ENCODE results near the gene PEMT.

- no peak for TF ChIP-seq MXI1 (IDR thresholded peaks at IDR 0.05; ENCODE audit: low read depth, low read length)
- TF ChIP-seq CTCF (IDR thresholded peaks at IDR 0.05 in 2 of 3, conservative IDR thresholded peaks at IDR 0.05 in 1 of 3; ENCODE audit: insufficient read depth in 2 of 3, low read depth in 1 of 3, low read length in 3 of 3): no peak
- TF ChIP-seq ZNF274 (IDR thresholded peaks at IDR 0.05; ENCODE audit: borderline replicate concordance, low read depth, low read length): no peak
- no peak for TF ChIP-seq POLR2A (conservative IDR thresholded peaks at IDR 0.05)
- TF ChIP-seq THAP7 (CRISPR knock-in tag; IDR thresholded peaks at IDR 0.05): no peak
- TF ChIP-seq, protein P1, sequence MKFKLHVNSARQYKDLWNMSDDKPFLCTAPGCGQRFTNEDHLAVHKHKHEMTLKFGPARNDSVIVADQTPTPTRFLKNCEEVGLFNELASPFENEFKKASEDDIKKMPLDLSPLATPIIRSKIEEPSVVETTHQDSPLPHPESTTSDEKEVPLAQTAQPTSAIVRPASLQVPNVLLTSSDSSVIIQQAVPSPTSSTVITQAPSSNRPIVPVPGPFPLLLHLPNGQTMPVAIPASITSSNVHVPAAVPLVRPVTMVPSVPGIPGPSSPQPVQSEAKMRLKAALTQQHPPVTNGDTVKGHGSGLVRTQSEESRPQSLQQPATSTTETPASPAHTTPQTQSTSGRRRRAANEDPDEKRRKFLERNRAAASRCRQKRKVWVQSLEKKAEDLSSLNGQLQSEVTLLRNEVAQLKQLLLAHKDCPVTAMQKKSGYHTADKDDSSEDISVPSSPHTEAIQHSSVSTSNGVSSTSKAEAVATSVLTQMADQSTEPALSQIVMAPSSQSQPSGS (CRISPR knock-in tag; IDR thresholded peaks at IDR 0.05): no peak
- no peak for TF ChIP-seq JUND (IDR thresholded peaks at IDR 0.05; ENCODE audit: borderline replicate concordance, low read depth, low read length)
- TF ChIP-seq JUND (tag; IDR thresholded peaks at IDR 0.05; ENCODE audit: borderline replicate concordance, low read depth, low read length): no peak
- no peak for TF ChIP-seq SIN3A (IDR thresholded peaks at IDR 0.05; ENCODE audit: borderline replicate concordance in 2 of 2, control insufficient read depth in 1 of 2, low read depth in 2 of 2, low read length in 2 of 2)
- TF ChIP-seq UBTF (IDR thresholded peaks at IDR 0.05; ENCODE audit: borderline replicate concordance in 1 of 2, low read depth in 2 of 2, low read length in 2 of 2): no peak
- no peak for TF ChIP-seq SREBF2 (CRISPR knock-in tag; IDR thresholded peaks at IDR 0.05)
Measured at GRCh38 chr17:17532991-17533390, 58.5 kb downstream of the PEMT start.

Measured in K562 (cell line).